WTC11 (cell line): ENCODE measurements around the gene PANX2. TPM values are rescaled to one million over a fixed set of nuclear protein-coding genes. Genes with fewer than 3 reads are reported as not detected.

Experiments used
- ATAC-seq: fragments of 200-7000 bp; cut with Tn5 transposase; 2 replicates; pipeline ENCODE4 v1.10.0; 2021; ENCODE audit warnings: mild to moderate bottlenecking, moderate library complexity
- CTCF ChIA-PET: fragments of 300-600 bp; sonication (Branson Sonifier 250); formaldehyde crosslinking; loops from one replicate; lab custom pipeline; 2021; ENCODE audit warnings: antibody characterized with exemption; lab: Charles Lee
- POLR2A ChIA-PET: fragments of 350-600 bp; sonication (Branson Sonifier 250); formaldehyde crosslinking; loops from one replicate; lab custom pipeline; 2021; ENCODE audit warnings: antibody characterized with exemption; lab: Charles Lee
- DNase-seq: peaks from one replicate; pipeline ENCODE4 v3.0.0; 2021; ENCODE audit warnings: low spot score
- H3K27ac Mint-ChIP-seq: 2 replicates; pipeline ENCODE4 v1.8.0; 2021; ENCODE audit warnings: mixed read lengths
- H3K27me3 Mint-ChIP-seq: 2 replicates; pipeline ENCODE4 v1.8.0; 2021; ENCODE audit warnings: low read depth, mild to moderate bottlenecking, moderate library complexity, mixed read lengths
- H3K36me3 Mint-ChIP-seq: 2 replicates; pipeline ENCODE4 v1.8.0; 2021; ENCODE audit warnings: mixed read lengths
- H3K4me1 Mint-ChIP-seq: 2 replicates; pipeline ENCODE4 v1.8.0; 2022; ENCODE audit warnings: mixed read lengths
- H3K4me3 Mint-ChIP-seq: 2 replicates; pipeline ENCODE4 v1.8.0; 2021; ENCODE audit warnings: mild to moderate bottlenecking, moderate library complexity, mixed read lengths
- H3K9me3 Mint-ChIP-seq: 2 replicates; pipeline ENCODE4 v1.8.0; 2021; ENCODE audit warnings: mixed read lengths
- CBFB ChIP-seq: sonication (generic); formaldehyde crosslinking; IDR thresholded peaks from 2 replicates; pipeline ENCODE4 v1.8.1; 2022; ENCODE audit warnings: mild to moderate bottlenecking, low read depth, missing genetic modification reagents
- CREB1 ChIP-seq: sonication (generic); formaldehyde crosslinking; IDR thresholded peaks from 2 replicates; pipeline ENCODE4 v1.8.0; 2023; ENCODE audit warnings: mild to moderate bottlenecking, missing genetic modification reagents
- IRF2 ChIP-seq: sonication (generic); formaldehyde crosslinking; IDR thresholded peaks from 2 replicates; pipeline ENCODE4 v1.8.0; 2022; ENCODE audit warnings: low read depth, missing genetic modification reagents, borderline replicate concordance
- MXD4 ChIP-seq: fragments of 250-450 bp; sonication (Bioruptor Pico); IDR thresholded peaks from 2 replicates; pipeline ENCODE4 v1.8.0; 2021; ENCODE audit warnings: mild to moderate bottlenecking, moderate library complexity, borderline replicate concordance
- NFATC4 ChIP-seq: fragments of 250-450 bp; sonication (Bioruptor Pico); IDR thresholded peaks from 2 replicates; pipeline ENCODE4 v1.9.0; 2021; ENCODE audit warnings: mild to moderate bottlenecking
- RELA ChIP-seq: sonication (generic); formaldehyde crosslinking; IDR thresholded peaks from 2 replicates; pipeline ENCODE4 v1.8.1; 2022; ENCODE audit warnings: missing genetic modification reagents, mild to moderate bottlenecking, borderline replicate concordance
- SP1 ChIP-seq: sonication (generic); formaldehyde crosslinking; conservative IDR thresholded peaks from 2 replicates; pipeline ENCODE4 v1.8.1; 2022; ENCODE audit warnings: missing genetic modification reagents
- total RNA-seq: library from RNA; stranded (reverse); gene quantifications from 3 replicates; pipeline ENCODE4 v1.2.3, GENCODE V29; 2021
- TF ChIP-seq, protein P1 (sequence below): sonication (generic); formaldehyde crosslinking; IDR thresholded peaks from 2 replicates; pipeline ENCODE4 v1.8.1; 2023; ENCODE audit warnings: mild to moderate bottlenecking, missing genetic modification reagents, borderline replicate concordance
- TF ChIP-seq, protein P2 (sequence below): sonication (generic); formaldehyde crosslinking; IDR thresholded peaks from 2 replicates; pipeline ENCODE4 v1.8.1; 2022; ENCODE audit warnings: mild to moderate bottlenecking, missing genetic modification reagents, moderate library complexity, borderline replicate concordance
- TF ChIP-seq, protein P3 (sequence below): sonication (generic); formaldehyde crosslinking; conservative IDR thresholded peaks from 2 replicates; pipeline ENCODE4 v1.8.1; 2023; ENCODE audit warnings: mild to moderate bottlenecking, low read depth, missing genetic modification reagents, moderate library complexity
- TF ChIP-seq, protein P4 (sequence below): fragments of 250-450 bp; sonication (Bioruptor Pico); IDR thresholded peaks from 2 replicates; pipeline ENCODE4 v1.9.0; 2021; ENCODE audit warnings: mild to moderate bottlenecking, borderline replicate concordance

Gene PANX2
- total RNA-seq, 1 experiment from 2014 or later: 10.2 TPM

DNA sequence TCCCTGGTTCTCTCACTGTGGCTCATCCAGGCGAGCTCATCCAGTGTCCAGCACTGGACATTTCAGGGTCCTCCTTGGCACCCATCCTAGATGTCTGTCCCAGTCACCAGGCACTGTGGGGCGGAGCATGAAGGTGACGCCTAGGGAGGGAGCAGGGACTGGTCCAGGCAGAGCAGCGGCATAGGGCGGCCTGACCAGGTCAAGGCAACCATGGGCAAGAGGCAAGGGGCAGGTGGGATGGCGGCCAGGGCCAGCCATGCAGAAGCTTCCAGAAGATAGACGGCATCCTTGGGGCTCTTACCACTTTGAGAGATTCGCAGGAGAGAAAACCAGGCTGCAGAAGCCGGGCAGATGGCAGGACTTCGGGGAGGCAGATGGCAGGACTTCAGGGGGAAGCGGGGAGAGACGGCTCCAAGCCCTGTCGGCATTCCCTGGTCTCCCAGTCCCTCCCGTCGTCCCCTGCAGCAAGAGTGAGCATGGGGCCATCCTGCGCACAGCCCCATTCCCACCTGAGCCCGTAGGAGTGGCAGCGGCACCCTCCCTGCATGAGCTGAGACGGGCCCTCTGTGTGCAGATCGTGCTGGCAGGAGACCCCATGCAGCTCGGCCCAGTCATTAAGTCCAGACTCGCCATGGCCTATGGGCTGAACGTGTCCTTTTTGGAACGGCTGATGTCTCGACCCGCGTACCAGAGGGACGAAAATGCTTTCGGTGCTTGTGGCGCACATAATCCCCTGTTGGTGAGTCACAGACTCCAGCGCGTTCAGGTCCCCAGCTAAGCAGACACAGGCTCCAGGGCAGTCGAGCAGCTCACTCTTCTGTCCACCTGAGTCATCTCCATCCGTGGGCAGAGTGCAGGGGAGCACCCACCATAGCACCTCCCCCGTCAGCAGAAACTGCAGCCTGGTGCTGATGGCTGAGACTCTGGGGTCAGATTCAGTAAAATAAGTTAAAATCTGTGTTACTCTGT lies 20.1 kb upstream of the PANX2 start:
- no peak overlapping the region for H3K27ac Mint-ChIP-seq
- no peaks in the 10 kb centered on the region for H3K36me3 Mint-ChIP-seq
- H3K27me3 Mint-ChIP-seq: no peaks in the 10 kb centered on the region
- no peak overlapping the region for H3K4me3 Mint-ChIP-seq
- POLR2A ChIA-PET: no interaction called here
- TF ChIP-seq, protein P1, sequence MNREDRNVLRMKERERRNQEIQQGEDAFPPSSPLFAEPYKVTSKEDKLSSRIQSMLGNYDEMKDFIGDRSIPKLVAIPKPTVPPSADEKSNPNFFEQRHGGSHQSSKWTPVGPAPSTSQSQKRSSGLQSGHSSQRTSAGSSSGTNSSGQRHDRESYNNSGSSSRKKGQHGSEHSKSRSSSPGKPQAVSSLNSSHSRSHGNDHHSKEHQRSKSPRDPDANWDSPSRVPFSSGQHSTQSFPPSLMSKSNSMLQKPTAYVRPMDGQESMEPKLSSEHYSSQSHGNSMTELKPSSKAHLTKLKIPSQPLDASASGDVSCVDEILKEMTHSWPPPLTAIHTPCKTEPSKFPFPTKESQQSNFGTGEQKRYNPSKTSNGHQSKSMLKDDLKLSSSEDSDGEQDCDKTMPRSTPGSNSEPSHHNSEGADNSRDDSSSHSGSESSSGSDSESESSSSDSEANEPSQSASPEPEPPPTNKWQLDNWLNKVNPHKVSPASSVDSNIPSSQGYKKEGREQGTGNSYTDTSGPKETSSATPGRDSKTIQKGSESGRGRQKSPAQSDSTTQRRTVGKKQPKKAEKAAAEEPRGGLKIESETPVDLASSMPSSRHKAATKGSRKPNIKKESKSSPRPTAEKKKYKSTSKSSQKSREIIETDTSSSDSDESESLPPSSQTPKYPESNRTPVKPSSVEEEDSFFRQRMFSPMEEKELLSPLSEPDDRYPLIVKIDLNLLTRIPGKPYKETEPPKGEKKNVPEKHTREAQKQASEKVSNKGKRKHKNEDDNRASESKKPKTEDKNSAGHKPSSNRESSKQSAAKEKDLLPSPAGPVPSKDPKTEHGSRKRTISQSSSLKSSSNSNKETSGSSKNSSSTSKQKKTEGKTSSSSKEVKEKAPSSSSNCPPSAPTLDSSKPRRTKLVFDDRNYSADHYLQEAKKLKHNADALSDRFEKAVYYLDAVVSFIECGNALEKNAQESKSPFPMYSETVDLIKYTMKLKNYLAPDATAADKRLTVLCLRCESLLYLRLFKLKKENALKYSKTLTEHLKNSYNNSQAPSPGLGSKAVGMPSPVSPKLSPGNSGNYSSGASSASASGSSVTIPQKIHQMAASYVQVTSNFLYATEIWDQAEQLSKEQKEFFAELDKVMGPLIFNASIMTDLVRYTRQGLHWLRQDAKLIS (CRISPR knock-in tag): no peak
- TF ChIP-seq CREB1 (CRISPR knock-in tag): no peak
- no peak for TF ChIP-seq CBFB (CRISPR knock-in tag)
- no peak for TF ChIP-seq SP1
- no peak for TF ChIP-seq IRF2 (CRISPR knock-in tag)
- TF ChIP-seq NFATC4 (CRISPR knock-in tag): no peak
- TF ChIP-seq, protein P2, sequence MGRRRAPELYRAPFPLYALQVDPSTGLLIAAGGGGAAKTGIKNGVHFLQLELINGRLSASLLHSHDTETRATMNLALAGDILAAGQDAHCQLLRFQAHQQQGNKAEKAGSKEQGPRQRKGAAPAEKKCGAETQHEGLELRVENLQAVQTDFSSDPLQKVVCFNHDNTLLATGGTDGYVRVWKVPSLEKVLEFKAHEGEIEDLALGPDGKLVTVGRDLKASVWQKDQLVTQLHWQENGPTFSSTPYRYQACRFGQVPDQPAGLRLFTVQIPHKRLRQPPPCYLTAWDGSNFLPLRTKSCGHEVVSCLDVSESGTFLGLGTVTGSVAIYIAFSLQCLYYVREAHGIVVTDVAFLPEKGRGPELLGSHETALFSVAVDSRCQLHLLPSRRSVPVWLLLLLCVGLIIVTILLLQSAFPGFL (CRISPR knock-in tag): no peak
- TF ChIP-seq MXD4: no peak
- no peak for TF ChIP-seq RELA (CRISPR knock-in tag)
- TF ChIP-seq, protein P3, sequence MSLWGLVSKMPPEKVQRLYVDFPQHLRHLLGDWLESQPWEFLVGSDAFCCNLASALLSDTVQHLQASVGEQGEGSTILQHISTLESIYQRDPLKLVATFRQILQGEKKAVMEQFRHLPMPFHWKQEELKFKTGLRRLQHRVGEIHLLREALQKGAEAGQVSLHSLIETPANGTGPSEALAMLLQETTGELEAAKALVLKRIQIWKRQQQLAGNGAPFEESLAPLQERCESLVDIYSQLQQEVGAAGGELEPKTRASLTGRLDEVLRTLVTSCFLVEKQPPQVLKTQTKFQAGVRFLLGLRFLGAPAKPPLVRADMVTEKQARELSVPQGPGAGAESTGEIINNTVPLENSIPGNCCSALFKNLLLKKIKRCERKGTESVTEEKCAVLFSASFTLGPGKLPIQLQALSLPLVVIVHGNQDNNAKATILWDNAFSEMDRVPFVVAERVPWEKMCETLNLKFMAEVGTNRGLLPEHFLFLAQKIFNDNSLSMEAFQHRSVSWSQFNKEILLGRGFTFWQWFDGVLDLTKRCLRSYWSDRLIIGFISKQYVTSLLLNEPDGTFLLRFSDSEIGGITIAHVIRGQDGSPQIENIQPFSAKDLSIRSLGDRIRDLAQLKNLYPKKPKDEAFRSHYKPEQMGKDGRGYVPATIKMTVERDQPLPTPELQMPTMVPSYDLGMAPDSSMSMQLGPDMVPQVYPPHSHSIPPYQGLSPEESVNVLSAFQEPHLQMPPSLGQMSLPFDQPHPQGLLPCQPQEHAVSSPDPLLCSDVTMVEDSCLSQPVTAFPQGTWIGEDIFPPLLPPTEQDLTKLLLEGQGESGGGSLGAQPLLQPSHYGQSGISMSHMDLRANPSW: no peak
- TF ChIP-seq, protein P4, sequence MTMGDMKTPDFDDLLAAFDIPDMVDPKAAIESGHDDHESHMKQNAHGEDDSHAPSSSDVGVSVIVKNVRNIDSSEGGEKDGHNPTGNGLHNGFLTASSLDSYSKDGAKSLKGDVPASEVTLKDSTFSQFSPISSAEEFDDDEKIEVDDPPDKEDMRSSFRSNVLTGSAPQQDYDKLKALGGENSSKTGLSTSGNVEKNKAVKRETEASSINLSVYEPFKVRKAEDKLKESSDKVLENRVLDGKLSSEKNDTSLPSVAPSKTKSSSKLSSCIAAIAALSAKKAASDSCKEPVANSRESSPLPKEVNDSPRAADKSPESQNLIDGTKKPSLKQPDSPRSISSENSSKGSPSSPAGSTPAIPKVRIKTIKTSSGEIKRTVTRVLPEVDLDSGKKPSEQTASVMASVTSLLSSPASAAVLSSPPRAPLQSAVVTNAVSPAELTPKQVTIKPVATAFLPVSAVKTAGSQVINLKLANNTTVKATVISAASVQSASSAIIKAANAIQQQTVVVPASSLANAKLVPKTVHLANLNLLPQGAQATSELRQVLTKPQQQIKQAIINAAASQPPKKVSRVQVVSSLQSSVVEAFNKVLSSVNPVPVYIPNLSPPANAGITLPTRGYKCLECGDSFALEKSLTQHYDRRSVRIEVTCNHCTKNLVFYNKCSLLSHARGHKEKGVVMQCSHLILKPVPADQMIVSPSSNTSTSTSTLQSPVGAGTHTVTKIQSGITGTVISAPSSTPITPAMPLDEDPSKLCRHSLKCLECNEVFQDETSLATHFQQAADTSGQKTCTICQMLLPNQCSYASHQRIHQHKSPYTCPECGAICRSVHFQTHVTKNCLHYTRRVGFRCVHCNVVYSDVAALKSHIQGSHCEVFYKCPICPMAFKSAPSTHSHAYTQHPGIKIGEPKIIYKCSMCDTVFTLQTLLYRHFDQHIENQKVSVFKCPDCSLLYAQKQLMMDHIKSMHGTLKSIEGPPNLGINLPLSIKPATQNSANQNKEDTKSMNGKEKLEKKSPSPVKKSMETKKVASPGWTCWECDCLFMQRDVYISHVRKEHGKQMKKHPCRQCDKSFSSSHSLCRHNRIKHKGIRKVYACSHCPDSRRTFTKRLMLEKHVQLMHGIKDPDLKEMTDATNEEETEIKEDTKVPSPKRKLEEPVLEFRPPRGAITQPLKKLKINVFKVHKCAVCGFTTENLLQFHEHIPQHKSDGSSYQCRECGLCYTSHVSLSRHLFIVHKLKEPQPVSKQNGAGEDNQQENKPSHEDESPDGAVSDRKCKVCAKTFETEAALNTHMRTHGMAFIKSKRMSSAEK (CRISPR knock-in tag): no peak
- H3K9me3 Mint-ChIP-seq: no peaks in the 10 kb centered on the region
- CTCF ChIA-PET: interaction anchor here (0.5 to 2.5 kb wide), 6 partner anchors 34 to 120 kb away, joined by 3 to 19 read pairs (median 6); no protein-coding TSS in a partner anchor
- ATAC-seq: no peak
- H3K4me1 Mint-ChIP-seq: 0 out of 2 replicates have a peak, but pooled peaks cover 2% of the 10 kb centered on the region
- no peak for DNase-seq
